Thyroid gland (tissue), 4 donors: ENCODE measurements around the gene SH3BGR.

ENCODE experiments used
- CTCF ChIP-seq, 6 experiments: fragments of 200-600 bp in 3 of 6; fragments of 450-650 bp in 3 of 6; sonication (generic) in 3 of 6; IDR thresholded peaks; one replicate each; pipeline ENCODE4 v1.5.1; 2016 to 2019; ENCODE audit warnings: antibody characterized with exemption in 6 of 6, mild to moderate bottlenecking in 2 of 6, inconsistent platforms in 1 of 6, moderate library complexity in 1 of 6
- POLR2A ChIP-seq, 2 donors: fragments of 450-650 bp; IDR thresholded peaks; one replicate each; pipeline ENCODE4 v1.6.1; 2017; ENCODE audit warnings: antibody characterized with exemption in 2 of 2, mild to moderate bottlenecking in 2 of 2, moderate library complexity in 1 of 2

GRCh38 chr21:39511102-39511501, 59.3 kb downstream of the SH3BGR start:
- TF ChIP-seq POLR2A (IDR thresholded peaks at IDR 0.05) (no peak), CTCF (IDR thresholded peaks at IDR 0.05) (no peak)
